Testis (tissue), 3 donors: ENCODE results near the gene ESPNL. TPM values are rescaled to one million over a fixed set of nuclear protein-coding genes. Genes with fewer than 3 reads are reported as not detected.

Experiments used
- DNase-seq: peaks from one replicate; pipeline ENCODE4 v3.0.0-alpha.2; 2019
- H3K27ac ChIP-seq, 2 donors: fragments of 200-600 bp; sonication (generic); one replicate each; pipeline ENCODE4 v1.5.1; 2019
- H3K27me3 ChIP-seq: fragments of 200-600 bp; sonication (generic); one replicate; pipeline ENCODE4 v1.5.1; 2019
- H3K36me3 ChIP-seq: fragments of 200-600 bp; sonication (generic); one replicate; pipeline ENCODE4 v1.5.1; 2017; ENCODE audit warnings: low read depth; ENCODE audit errors: missing control alignments
- H3K4me1 ChIP-seq: fragments of 200-600 bp; sonication (generic); one replicate; pipeline ENCODE4 v1.5.1; 2019
- H3K4me3 ChIP-seq, 2 donors: fragments of 200-600 bp; sonication (generic); one replicate each; pipeline ENCODE4 v1.5.1; 2017 to 2019
- H3K9me3 ChIP-seq: fragments of 200-600 bp; sonication (generic); one replicate; pipeline ENCODE4 v1.5.1; 2017
- CTCF ChIP-seq, 3 experiments: fragments of 450-650 bp in 2 of 3; fragments of 200-600 bp in 1 of 3; sonication (generic) in 1 of 3; IDR thresholded peaks; one replicate each; pipeline ENCODE4 v1.5.1; 2016 to 2019; ENCODE audit warnings: antibody characterized with exemption in 3 of 3, mild to moderate bottlenecking in 2 of 3, moderate library complexity in 1 of 3
- POLR2A ChIP-seq: fragments of 450-650 bp; IDR thresholded peaks from one replicate; pipeline ENCODE4 v1.6.1; 2017; ENCODE audit warnings: antibody characterized with exemption, mild to moderate bottlenecking, moderate library complexity
- WGBS, 2 donors: methylation state at CpG; one replicate each; pipeline ENCODE4 v1.1.5; 2018; 5-methylcytosine and 5-hydroxymethylcytosine counted together
- intact Hi-C: fragments of 100-400 bp; cut with DNase I; formaldehyde crosslinking; loops from one replicate; pipeline ENCODE4 v1.15.1; 2023; ENCODE audit warnings: low total_unique reads
- polyA plus RNA-seq: library from polyadenylated mRNA; stranded (reverse); fragments of 350-450 nt; fragmentation: Illumina TruSeq; extraction: RNeasy Lipid Tissue Mini Kit (QIAGEN cat#74804); gene quantifications from one replicate; pipeline ENCODE4 v1.2.3, GENCODE V29; 2014; ENCODE audit warnings: low read depth, low replicate concordance; ENCODE audit not compliant: insufficient read depth
- total RNA-seq, 2 donors: library from RNA; depleted of rRNA; stranded (reverse); fragments of >200 nt; gene quantifications; one replicate each; pipeline ENCODE4 v1.2.3, GENCODE V29; 2016

ESPNL gene
- total and polyA plus RNA-seq, 3 donors from 2014 or later: 2.1 to 7.5 (median 2.8) TPM

DNA sequence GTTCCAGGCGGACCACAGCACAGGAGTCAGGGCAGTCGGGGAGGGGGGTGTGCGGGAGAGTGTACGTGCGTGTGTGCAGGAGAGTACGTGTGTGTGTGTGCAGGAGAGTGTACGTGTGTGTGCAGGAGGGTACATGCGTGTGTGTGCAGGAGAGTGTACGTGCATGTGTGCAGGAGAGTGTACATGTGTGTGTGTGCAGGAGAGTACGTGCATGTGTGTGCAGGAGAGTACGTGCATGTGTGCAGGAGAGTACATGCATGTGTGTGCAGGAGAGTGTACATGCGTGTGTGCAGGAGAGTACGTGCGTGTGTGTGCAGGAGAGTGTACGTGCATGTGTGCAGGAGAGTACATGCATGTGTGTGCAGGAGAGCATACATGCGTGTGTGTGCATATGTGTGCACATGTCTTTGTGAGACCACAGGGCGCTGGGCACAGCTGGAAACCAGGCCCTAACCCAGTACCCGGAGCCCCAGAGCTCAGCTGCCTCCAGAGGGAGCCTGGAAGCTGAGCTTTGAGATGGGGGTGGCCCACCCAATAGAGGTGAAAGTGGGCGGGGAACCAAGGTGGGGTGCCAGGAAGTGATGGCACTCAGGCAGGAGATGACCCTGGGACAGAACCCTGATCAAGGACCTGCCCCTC, 24.5 kb downstream of the ESPNL start:
- WGBS, 2 donors: 80 to 90% methylated on average over 19 of the region's 19 CpGs
- H3K36me3 ChIP-seq: no peaks in the 10 kb centered on the region
- no peaks in the 10 kb centered on the region for H3K27me3 ChIP-seq
- peaks cover 2% of the 10 kb centered on the region for H3K4me1 ChIP-seq
- H3K9me3 ChIP-seq: no peaks in the 10 kb centered on the region
- H3K27ac ChIP-seq: no peak overlapping the region
- no peak for DNase-seq
- TF ChIP-seq POLR2A: no peak
- TF ChIP-seq CTCF (IDR thresholded peaks at IDR 0.05): no peak
- intact Hi-C loops: no loop called here
- H3K4me3 ChIP-seq: no peak overlapping the region

GRCh38 chr2:238125127-238125885, 25.2 kb downstream of the ESPNL start:
- intact Hi-C loops: no loop called here
- 80 to 87% methylated on average over 3 to 18 of the region's 20 CpGs for WGBS, 2 donors

DNA sequence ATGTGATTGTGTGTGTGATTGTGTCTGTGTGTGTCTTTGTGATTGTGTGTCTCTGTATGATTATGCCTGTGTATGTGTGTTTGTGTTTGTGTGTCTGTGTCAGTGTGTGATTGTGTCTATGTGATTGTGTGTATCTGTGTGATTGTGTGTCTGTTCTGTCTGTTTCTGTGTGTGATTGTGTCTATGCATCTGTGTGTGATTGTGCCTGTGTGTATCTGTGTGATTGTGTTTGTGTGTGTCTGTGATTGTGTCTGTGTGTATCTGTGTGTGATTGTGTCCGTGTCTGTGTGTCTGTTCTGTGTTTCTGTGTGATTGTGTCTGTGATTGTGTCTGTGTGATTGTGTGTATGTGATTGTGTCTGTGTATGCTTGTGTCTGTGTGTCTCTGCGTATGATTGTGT, 26.2 kb downstream of the ESPNL start:
- intact Hi-C loops: no loop called here
- Histone ChIP-seq H3K36me3 (no peaks in the 10 kb centered on the region), H3K9me3 (no peaks in the 10 kb centered on the region), H3K27me3 (no peaks in the 10 kb centered on the region), H3K4me3 (no peak overlapping the region), H3K27ac (no peak overlapping the region), H3K4me1 (peaks cover 2% of the 10 kb centered on the region)
- TF ChIP-seq CTCF (IDR thresholded peaks at IDR 0.05) (no peak), POLR2A (no peak)
- no peak for DNase-seq
- 67 to 88% methylated on average over 2 of the region's 2 CpGs for WGBS, 2 donors

More at GRCh38 chr2:238125127-238125885, 25.2 kb downstream of the ESPNL start:
- no peak for DNase-seq
- Histone ChIP-seq H3K27ac (no peak overlapping the region), H3K36me3 (no peaks in the 10 kb centered on the region), H3K4me1 (peaks cover 2% of the 10 kb centered on the region), H3K27me3 (no peaks in the 10 kb centered on the region), H3K9me3 (no peaks in the 10 kb centered on the region), H3K4me3 (no peak overlapping the region)
- TF ChIP-seq CTCF (IDR thresholded peaks at IDR 0.05) (no peak), POLR2A (no peak)

DNA sequence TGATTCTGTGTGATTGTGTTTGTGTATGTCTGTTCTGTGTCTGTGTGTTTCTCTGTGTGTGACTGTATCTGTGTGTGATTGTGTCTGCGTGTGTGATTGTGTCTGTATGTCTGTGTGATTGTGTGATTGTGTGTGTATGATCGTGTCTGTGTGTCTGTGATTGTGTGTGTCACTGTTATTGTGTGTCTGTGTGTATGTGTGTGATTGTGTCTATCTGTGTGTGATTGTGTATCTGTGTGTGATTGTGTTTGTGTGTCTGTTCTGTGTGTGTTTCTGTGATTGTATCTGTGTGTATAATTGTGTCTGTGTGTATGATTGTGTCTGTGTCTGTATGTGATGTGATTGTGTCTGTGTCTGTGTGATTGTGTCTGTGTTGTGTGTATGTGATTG, 26.6 kb downstream of the ESPNL start:
- no peak for DNase-seq
- H3K9me3 ChIP-seq: no peaks in the 10 kb centered on the region
- no peak for TF ChIP-seq CTCF (IDR thresholded peaks at IDR 0.05)
- no peak for TF ChIP-seq POLR2A
- no peak overlapping the region for H3K4me3 ChIP-seq
- intact Hi-C loops: no loop called here
- peaks cover 2% of the 10 kb centered on the region for H3K4me1 ChIP-seq
- 62 to 70% methylated on average over 2 of the region's 2 CpGs for WGBS, 2 donors
- H3K36me3 ChIP-seq: no peaks in the 10 kb centered on the region
- no peaks in the 10 kb centered on the region for H3K27me3 ChIP-seq
- H3K27ac ChIP-seq: no peak overlapping the region
